ENCODE measurements around the gene CDH20. TPM values are rescaled to one million over a fixed set of nuclear protein-coding genes. Genes with fewer than 3 reads are reported as not detected.

The CDH20 gene
- total RNA-seq, 1 experiment from 2014 or later, result not detected

DNA sequence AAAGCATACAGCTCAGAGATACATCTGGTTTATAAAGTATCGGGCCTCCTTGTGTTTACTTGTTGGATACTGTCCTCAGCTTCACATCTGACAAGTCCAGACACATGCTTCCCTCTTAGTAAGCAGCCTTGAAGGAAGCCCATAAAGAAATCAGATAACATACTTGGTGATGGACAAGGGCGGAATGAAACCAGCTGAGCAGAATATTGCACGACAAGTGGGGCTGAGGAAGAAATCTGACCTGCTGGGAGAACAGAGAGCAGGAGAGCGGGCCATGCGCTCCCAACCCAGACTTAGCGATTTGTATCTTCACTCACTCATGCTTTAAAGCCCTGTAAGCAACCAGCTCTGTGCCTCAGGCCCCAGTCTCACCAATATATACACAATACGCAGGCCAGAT lies 208.4 kb downstream of the CDH20 start:
- CTCF ChIA-PET, result interaction anchor here (0.6 to 1.9 kb wide), 7 partner anchors 10 to 779 kb away, joined by 3 to 8 read pairs (median 3); no protein-coding TSS in a partner anchor
- BruUV-seq (replicated peaks), result no TSS peak

DNA sequence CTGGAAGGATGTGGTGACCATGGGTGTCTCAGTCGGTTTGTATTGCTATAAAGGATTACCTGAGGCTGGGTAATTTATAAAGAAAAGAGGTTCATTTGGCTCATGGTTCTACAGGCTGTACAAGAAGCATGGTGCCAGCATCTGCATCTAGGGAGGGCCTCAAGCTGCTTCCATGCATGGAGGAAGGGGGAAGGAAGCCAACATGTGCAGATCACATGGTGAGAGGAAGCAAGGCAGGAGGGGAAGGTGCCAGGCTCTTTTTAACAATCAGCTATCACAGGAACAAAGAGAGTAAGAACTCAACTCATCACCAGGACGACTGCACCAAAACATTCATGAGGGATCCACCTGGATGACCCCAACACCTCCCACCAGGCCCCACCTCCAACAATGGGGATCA lies 209.4 kb downstream of the CDH20 start:
- ChIA-PET CTCF (interaction anchor here (0.6 to 1.9 kb wide), 5 partner anchors 9 to 714 kb away, joined by 3 to 8 read pairs (median 6); no protein-coding TSS in a partner anchor), POLR2A (interaction anchor here (0.6 to 1.1 kb wide), 2 partner anchors 579 to 834 kb away, joined by 3 to 4 read pairs; no protein-coding TSS in a partner anchor)
- intact Hi-C loops (cut with micrococcal nuclease), result no loop called here
- H3K9me3 Mint-ChIP-seq (ENCODE audit: unreplicated experiment), result peaks cover 8% of the 10 kb centered on the region
- DNase-seq (ENCODE audit: unreplicated experiment), result no peak
- H3K4me1 Mint-ChIP-seq (ENCODE audit: insufficient read depth, unreplicated experiment), result peaks cover 19% of the 10 kb centered on the region
- peaks cover 6% of the 10 kb centered on the region for H3K36me3 Mint-ChIP-seq (ENCODE audit: insufficient read depth, unreplicated experiment)
- TF ChIP-seq, protein P1, sequence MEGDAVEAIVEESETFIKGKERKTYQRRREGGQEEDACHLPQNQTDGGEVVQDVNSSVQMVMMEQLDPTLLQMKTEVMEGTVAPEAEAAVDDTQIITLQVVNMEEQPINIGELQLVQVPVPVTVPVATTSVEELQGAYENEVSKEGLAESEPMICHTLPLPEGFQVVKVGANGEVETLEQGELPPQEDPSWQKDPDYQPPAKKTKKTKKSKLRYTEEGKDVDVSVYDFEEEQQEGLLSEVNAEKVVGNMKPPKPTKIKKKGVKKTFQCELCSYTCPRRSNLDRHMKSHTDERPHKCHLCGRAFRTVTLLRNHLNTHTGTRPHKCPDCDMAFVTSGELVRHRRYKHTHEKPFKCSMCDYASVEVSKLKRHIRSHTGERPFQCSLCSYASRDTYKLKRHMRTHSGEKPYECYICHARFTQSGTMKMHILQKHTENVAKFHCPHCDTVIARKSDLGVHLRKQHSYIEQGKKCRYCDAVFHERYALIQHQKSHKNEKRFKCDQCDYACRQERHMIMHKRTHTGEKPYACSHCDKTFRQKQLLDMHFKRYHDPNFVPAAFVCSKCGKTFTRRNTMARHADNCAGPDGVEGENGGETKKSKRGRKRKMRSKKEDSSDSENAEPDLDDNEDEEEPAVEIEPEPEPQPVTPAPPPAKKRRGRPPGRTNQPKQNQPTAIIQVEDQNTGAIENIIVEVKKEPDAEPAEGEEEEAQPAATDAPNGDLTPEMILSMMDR (IDR thresholded peaks at IDR 0.05; ENCODE audit: unreplicated experiment), result no peak
- H3K27ac Mint-ChIP-seq (ENCODE audit: low read depth, unreplicated experiment), result peak overlapping the region; percentile 93
- H3K27me3 Mint-ChIP-seq (ENCODE audit: insufficient read depth, unreplicated experiment), result no peaks in the 10 kb centered on the region
- H3K4me3 Mint-ChIP-seq (ENCODE audit: unreplicated experiment), result no peak overlapping the region
- no TSS peak for BruUV-seq (replicated peaks)

More for the DNA sequence above, 208.4 kb downstream of the CDH20 start:
- intact Hi-C loops (cut with micrococcal nuclease), result no loop called here
- Mint-ChIP-seq H3K4me1 (ENCODE audit: insufficient read depth, unreplicated experiment) (peaks cover 19% of the 10 kb centered on the region), H3K27ac (ENCODE audit: low read depth, unreplicated experiment) (peak overlapping the region; percentile 93), H3K4me3 (ENCODE audit: unreplicated experiment) (no peak overlapping the region), H3K36me3 (ENCODE audit: insufficient read depth, unreplicated experiment) (peaks cover 6% of the 10 kb centered on the region), H3K9me3 (ENCODE audit: unreplicated experiment) (peaks cover 8% of the 10 kb centered on the region), H3K27me3 (ENCODE audit: insufficient read depth, unreplicated experiment) (no peaks in the 10 kb centered on the region)
- POLR2A ChIA-PET, result interaction anchor here (1.0 to 1.5 kb wide), 4 partner anchors 8 to 65 kb away, joined by 3 to 4 read pairs (median 3); no protein-coding TSS in a partner anchor
- TF ChIP-seq, protein P1 (IDR thresholded peaks at IDR 0.05; ENCODE audit: unreplicated experiment), result no peak
- peak; percentile 46 for DNase-seq (ENCODE audit: unreplicated experiment)

DNA sequence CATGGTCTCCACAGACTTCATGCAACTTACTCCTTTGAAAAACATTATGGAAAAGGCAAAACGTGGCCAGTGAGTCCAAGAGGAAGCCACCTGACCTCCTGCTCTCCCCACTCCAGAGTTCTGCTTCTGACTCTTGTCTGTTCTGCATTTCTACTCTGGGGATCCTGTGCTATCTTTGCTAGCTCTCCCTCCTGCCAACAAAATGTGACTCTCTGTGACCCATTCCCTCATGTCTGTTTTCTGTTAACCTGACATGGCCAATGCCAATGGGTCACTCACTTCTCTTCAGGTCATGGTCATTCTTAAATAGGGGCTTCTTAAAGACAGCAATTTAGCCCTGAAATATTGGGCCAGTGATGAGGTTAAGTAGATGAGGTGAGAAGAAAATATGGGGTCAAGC lies 210.3 kb downstream of the CDH20 start:
- intact Hi-C loops (cut with micrococcal nuclease), result no loop called here

DNA sequence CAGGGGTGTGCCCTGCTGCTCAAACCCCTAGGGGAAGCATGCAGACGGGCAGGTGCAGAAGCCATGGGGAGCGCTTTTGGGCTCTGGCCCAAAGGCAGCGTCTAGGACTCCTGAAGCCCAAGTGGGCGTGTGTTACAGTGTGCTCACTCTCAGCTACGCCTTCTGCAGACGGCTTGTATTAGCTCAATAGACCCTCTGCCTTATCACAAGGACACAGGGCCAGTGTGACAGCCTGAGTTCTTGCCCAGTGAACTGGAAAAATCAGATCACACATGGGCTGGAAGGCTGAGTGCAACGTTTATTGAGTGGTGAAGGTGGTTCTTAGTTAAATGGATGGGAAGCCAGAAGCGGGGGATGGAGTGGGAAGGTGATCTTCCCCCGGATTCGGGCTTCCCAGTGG lies 210.9 kb downstream of the CDH20 start:
- H3K27me3 Mint-ChIP-seq (ENCODE audit: insufficient read depth, unreplicated experiment), result no peaks in the 10 kb centered on the region
- H3K36me3 Mint-ChIP-seq (ENCODE audit: insufficient read depth, unreplicated experiment), result peaks cover 6% of the 10 kb centered on the region
- no peak for DNase-seq (ENCODE audit: unreplicated experiment)
- intact Hi-C loops (cut with micrococcal nuclease), result no loop called here
- no peak overlapping the region for H3K4me3 Mint-ChIP-seq (ENCODE audit: unreplicated experiment)
- peaks cover 8% of the 10 kb centered on the region for H3K9me3 Mint-ChIP-seq (ENCODE audit: unreplicated experiment)
- ChIA-PET POLR2A (no interaction called here), CTCF (interaction anchor here (0.6 to 1.7 kb wide), 3 partner anchors 18 to 516 kb away, joined by 3 to 4 read pairs (median 3); no protein-coding TSS in a partner anchor)
- BruUV-seq (replicated peaks), result no TSS peak
- no peak overlapping the region for H3K27ac Mint-ChIP-seq (ENCODE audit: low read depth, unreplicated experiment)
- TF ChIP-seq, protein P1 (IDR thresholded peaks at IDR 0.05; ENCODE audit: unreplicated experiment), result no peak
- H3K4me1 Mint-ChIP-seq (ENCODE audit: insufficient read depth, unreplicated experiment), result peaks cover 19% of the 10 kb centered on the region

More for the DNA sequence above, 210.3 kb downstream of the CDH20 start:
- DNase-seq (ENCODE audit: unreplicated experiment), result no peak
- no TSS peak for BruUV-seq (replicated peaks)
- H3K9me3 Mint-ChIP-seq (ENCODE audit: unreplicated experiment), result peaks cover 8% of the 10 kb centered on the region
- H3K4me3 Mint-ChIP-seq (ENCODE audit: unreplicated experiment), result no peak overlapping the region
- peaks cover 6% of the 10 kb centered on the region for H3K36me3 Mint-ChIP-seq (ENCODE audit: insufficient read depth, unreplicated experiment)
- ChIA-PET POLR2A (no interaction called here), CTCF (interaction anchor here (0.6 to 1.9 kb wide), 3 partner anchors 38 to 1819 kb away, joined by 3 to 8 read pairs (median 4); no protein-coding TSS in a partner anchor)
- peaks cover 19% of the 10 kb centered on the region for H3K4me1 Mint-ChIP-seq (ENCODE audit: insufficient read depth, unreplicated experiment)
- H3K27ac Mint-ChIP-seq (ENCODE audit: low read depth, unreplicated experiment), result no peak overlapping the region
- no peaks in the 10 kb centered on the region for H3K27me3 Mint-ChIP-seq (ENCODE audit: insufficient read depth, unreplicated experiment)
- TF ChIP-seq, protein P1 (IDR thresholded peaks at IDR 0.05; ENCODE audit: unreplicated experiment), result no peak

All from MCF 10A (cell line).